GM12875 (cell line): ENCODE results near the gene GRB14.

Source experiments
- H3K4me3 ChIP-seq: one replicate; pipeline ENCODE4 v1.5.1; 2011; ENCODE audit warnings: low read depth, low read length, control low read depth
- CTCF ChIP-seq: IDR thresholded peaks from 2 replicates; pipeline ENCODE4 v1.5.1; 2011; ENCODE audit warnings: low read depth, mild to moderate bottlenecking, control low read depth, inconsistent platforms, low read length, moderate library complexity, borderline replicate concordance; ENCODE audit not compliant: insufficient read depth

GRB14 gene

GRCh38 chr2:164661349-164661748 is 40.1 kb upstream of the GRB14 start:
- TF ChIP-seq CTCF = no peak

GRCh38 chr2:164657129-164657528 is 35.8 kb upstream of the GRB14 start:
- TF ChIP-seq CTCF = no peak
- no peak overlapping the region for H3K4me3 ChIP-seq

More at GRCh38 chr2:164661349-164661748, 40.1 kb upstream of the GRB14 start:
- H3K4me3 ChIP-seq = no peak overlapping the region

- no peak overlapping the region for H3K4me3 ChIP-seq
These were observed 34.5 kb upstream of the GRB14 start for GRCh38 chr2:164655750-164656149.

GRCh38 chr2:164655336-164655735 is 34.1 kb upstream of the GRB14 start:
- H3K4me3 ChIP-seq = no peak overlapping the region
- TF ChIP-seq CTCF = no peak

More at GRCh38 chr2:164655750-164656149, 34.5 kb upstream of the GRB14 start:
- no peak for TF ChIP-seq CTCF

GRCh38 chr2:164651361-164651760 is 30.1 kb upstream of the GRB14 start:
- no peak for TF ChIP-seq CTCF
- H3K4me3 ChIP-seq = no peak overlapping the region

GRCh38 chr2:164644036-164644700 is 22.9 kb upstream of the GRB14 start:
- H3K4me3 ChIP-seq = no peak overlapping the region
- TF ChIP-seq CTCF = no peak

- no peak overlapping the region for H3K4me3 ChIP-seq
- TF ChIP-seq CTCF = no peak
These were observed 21.8 kb upstream of the GRB14 start for GRCh38 chr2:164642946-164643555.
